B cell (primary cell): ENCODE results near the gene CACNA1D. TPM values are rescaled to one million over a fixed set of nuclear protein-coding genes. Genes with fewer than 3 reads are reported as not detected.

ENCODE experiments used
- ATAC-seq: fragments of 200-7000 bp; cut with Tn5 transposase; one replicate; pipeline ENCODE4 v1.10.0; 2021; ENCODE audit warnings: low read depth, mild to moderate bottlenecking, moderate number of reproducible peaks, moderate library complexity
- CTCF ChIA-PET: fragments of 350-600 bp; sonication (Branson Sonifier 250); formaldehyde crosslinking; loops from one replicate; lab custom pipeline; 2021; ENCODE audit warnings: antibody characterized with exemption, inconsistent platforms; lab: Charles Lee
- POLR2A ChIA-PET: fragments of 350-600 bp; sonication (Branson Sonifier 250); formaldehyde crosslinking; loops from one replicate; lab custom pipeline; 2021; ENCODE audit warnings: antibody characterized with exemption; lab: Charles Lee
- DNase-seq: peaks from one replicate; pipeline ENCODE4 v3.0.0; 2013
- H2AFZ ChIP-seq: 2 replicates; pipeline ENCODE4 v1.6.1; 2012; ENCODE audit warnings: mild to moderate bottlenecking, low read depth, low read length; ENCODE audit not compliant: insufficient read depth, poor library complexity, severe bottlenecking
- H3K27ac ChIP-seq, 2 donors: 1 replicate in 1 of 2; 2 replicates in 1 of 2; pipeline ENCODE4 v1.5.1; 2012 to 2013; ENCODE audit warnings: low read length in 2 of 2, mild to moderate bottlenecking in 2 of 2, moderate library complexity in 1 of 2
- H3K27me3 ChIP-seq, 4 experiments: fragments of 200-600 bp in 1 of 4; sonication (generic) in 1 of 4; replicated peaks in 1 of 4; 1 replicate in 2 of 4; 2 replicates in 2 of 4; pipeline versions ENCODE4 v1.6.1 to v1.7.0; 2013 to 2016; ENCODE audit warnings: low read length in 3 of 4, mild to moderate bottlenecking in 2 of 4, mixed read lengths in 1 of 4, moderate library complexity in 1 of 4; ENCODE audit not compliant: insufficient read depth in 4 of 4, control insufficient read depth in 3 of 4; ENCODE audit errors: control extremely low read depth in 1 of 4
- H3K36me3 ChIP-seq, 2 experiments: replicated peaks in 1 of 2; 1 replicate in 1 of 2; 2 replicates in 1 of 2; pipeline versions ENCODE4 v1.6.1 to v1.7.1; 2013; ENCODE audit warnings: low read length in 1 of 2; ENCODE audit not compliant: insufficient read depth in 2 of 2, control insufficient read depth in 1 of 2; ENCODE audit errors: control extremely low read depth in 1 of 2, extremely low read depth in 1 of 2
- H3K4me1 ChIP-seq, 2 donors: fragments of 200-600 bp in 1 of 2; sonication (generic) in 1 of 2; 1 replicate in 1 of 2; 2 replicates in 1 of 2; pipeline versions ENCODE4 v1.5.1 to v1.6.1; 2013 to 2017; ENCODE audit warnings: low read length in 2 of 2; ENCODE audit not compliant: control insufficient read depth in 2 of 2, insufficient read depth in 2 of 2
- H3K4me2 ChIP-seq: replicated peaks from 2 replicates; pipeline ENCODE3; 2012; ENCODE audit warnings: mild to moderate bottlenecking, low read depth, low read length; ENCODE audit not compliant: poor library complexity, severe bottlenecking
- H3K4me3 ChIP-seq, 5 experiments: fragments of 200-600 bp in 1 of 5; sonication (generic) in 1 of 5; 1 replicate in 3 of 5; 2 replicates in 2 of 5; pipeline versions ENCODE4 v1.5.1 to v1.7.0; 2011 to 2016; ENCODE audit warnings: low read length in 4 of 5, mild to moderate bottlenecking in 4 of 5, low read depth in 2 of 5, control low read depth in 1 of 5, moderate library complexity in 1 of 5; ENCODE audit not compliant: insufficient read depth in 1 of 5; ENCODE audit errors: control extremely low read depth in 1 of 5, extremely low read depth in 1 of 5
- H3K79me2 ChIP-seq: fragments of 200-600 bp; sonication (generic); one replicate; pipeline ENCODE4 v1.6.0; 2016; ENCODE audit warnings: low read length; ENCODE audit not compliant: control insufficient read depth, insufficient read depth
- H3K9ac ChIP-seq: fragments of 200-600 bp; sonication (generic); 2 replicates; pipeline ENCODE4 v1.6.1; 2017; ENCODE audit warnings: mild to moderate bottlenecking, low read length, moderate library complexity
- H3K9me3 ChIP-seq, 3 donors: one replicate each; pipeline versions ENCODE4 v1.6.1 to v1.7.1; 2013; ENCODE audit warnings: low read length in 2 of 3; ENCODE audit not compliant: control insufficient read depth in 2 of 3, insufficient read depth in 1 of 3; ENCODE audit errors: control extremely low read depth in 1 of 3
- H4K20me1 ChIP-seq: 2 replicates; pipeline ENCODE4 v1.6.0; 2012; ENCODE audit warnings: mild to moderate bottlenecking, low read length; ENCODE audit not compliant: insufficient read depth, control insufficient read depth, poor library complexity, severe bottlenecking
- H3K27ac Mint-ChIP-seq: one replicate; pipeline ENCODE4 v1.8.0; 2021; ENCODE audit warnings: mixed read lengths
- H3K27me3 Mint-ChIP-seq: one replicate; pipeline ENCODE4 v1.8.0; 2021; ENCODE audit warnings: mixed read lengths
- H3K4me1 Mint-ChIP-seq: one replicate; pipeline ENCODE4 v1.8.0; 2021; ENCODE audit warnings: mixed read lengths
- H3K4me3 Mint-ChIP-seq: one replicate; pipeline ENCODE4 v1.8.0; 2021; ENCODE audit warnings: mixed read lengths
- H3K9me3 Mint-ChIP-seq: one replicate; pipeline ENCODE4 v1.8.0; 2022; ENCODE audit warnings: mixed read lengths; ENCODE audit not compliant: insufficient read depth
- EZH2 ChIP-seq: IDR thresholded peaks from 2 replicates; pipeline ENCODE4 v1.6.1; 2012; ENCODE audit warnings: borderline replicate concordance, low read depth, mild to moderate bottlenecking, moderate library complexity, low read length; ENCODE audit not compliant: insufficient read depth, poor library complexity, severe bottlenecking
- WGBS: methylation state at CpG from one replicate; pipeline ENCODE4 v1.1.5; 2013; ENCODE audit warnings: missing lambda C conversion rate; ENCODE audit not compliant: insufficient coverage; 5-methylcytosine and 5-hydroxymethylcytosine counted together
- intact Hi-C: fragments of 100-400 bp; cut with micrococcal nuclease; formaldehyde crosslinking; loops from one replicate; pipeline ENCODE4 v1.10.0; 2022
- polyA plus RNA-seq: library from polyadenylated mRNA; depleted of rRNA; stranded (reverse); fragments of >200 nt; gene quantifications from 2 replicates; pipeline ENCODE4 v1.2.3, GENCODE V29; 2012
- total RNA-seq, 2 donors: library from RNA; stranded (reverse); fragments of 120-200 nt in 1 of 2; gene quantifications; 1 replicate in 1 of 2; 2 replicates in 1 of 2; pipeline versions ENCODE4 v1.2.3 to v1.2.4, GENCODE V29; 2013 to 2022
- TF ChIP-seq, protein P1 (sequence below): fragments of 200-600 bp; IDR thresholded peaks from one replicate; pipeline ENCODE4 v1.8.0; 2022; ENCODE audit warnings: antibody characterized with exemption, mild to moderate bottlenecking

Gene CACNA1D
- total and polyA plus RNA-seq, 2 donors (not counting 1 experiment from before 2014, with no cell fraction given) = 0.06 to 0.07 TPM

DNA sequence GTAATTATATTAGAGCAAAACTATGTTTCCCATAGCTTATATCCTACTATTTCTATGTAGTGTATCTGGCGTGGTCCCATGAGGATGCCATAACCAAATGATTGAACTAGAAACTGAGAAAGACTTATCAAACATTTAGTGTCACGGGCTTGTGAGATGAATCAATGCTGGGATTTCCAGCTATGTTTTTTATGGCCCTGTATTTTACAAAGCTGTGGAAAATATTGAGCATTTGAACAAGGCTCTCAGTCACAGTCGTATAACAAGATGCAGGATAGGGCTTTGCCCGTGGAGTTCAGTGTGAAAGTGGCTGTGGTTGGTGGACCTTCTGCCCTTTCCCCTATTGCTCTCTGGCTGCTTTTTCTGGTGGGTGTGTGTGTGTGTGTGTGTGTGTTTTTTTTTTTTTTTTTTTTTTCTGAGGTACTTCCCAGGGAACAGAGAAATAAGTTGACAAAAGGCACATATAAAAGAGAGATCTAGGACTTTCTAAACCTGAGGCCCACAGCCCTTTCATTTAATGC, 60.7 kb downstream of the CACNA1D start:
- POLR2A ChIA-PET = no interaction called here
- H3K27me3 Mint-ChIP-seq = no peaks in the 10 kb centered on the region
- CTCF ChIA-PET = no interaction called here
- Histone ChIP-seq H2AFZ (peak overlapping the region; percentile 0), H3K4me1 (peaks cover 0 to 8% of the 10 kb centered on the region in 2 donors), H3K9me3 (peaks cover 0 to 2% (median 1%) of the 10 kb centered on the region in 3 donors), H3K27ac (peak overlapping the region; percentile 18 to 51), H3K4me2 (peak overlapping the region; percentile 36), H4K20me1 (no peaks in the 10 kb centered on the region), H3K4me3 (peak overlapping the region in 1 of 5 experiments; percentile 20), H3K36me3 (no peaks in the 10 kb centered on the region), H3K79me2 (no peaks in the 10 kb centered on the region), H3K9ac (peak overlapping the region; percentile 11), H3K27me3 (no peaks in the 10 kb centered on the region)
- H3K4me3 Mint-ChIP-seq = peak overlapping the region; percentile 24
- H3K27ac Mint-ChIP-seq = peak overlapping the region; percentile 79
- ATAC-seq = peak; percentile 72
- intact Hi-C loops = no loop called here
- peaks cover 15% of the 10 kb centered on the region for H3K4me1 Mint-ChIP-seq
- no peaks in the 10 kb centered on the region for H3K9me3 Mint-ChIP-seq
- peak; percentile 40 for DNase-seq
- WGBS = 84% methylated on average over 2 of the region's 4 CpGs
- no peak for TF ChIP-seq EZH2
- TF ChIP-seq, protein P1, sequence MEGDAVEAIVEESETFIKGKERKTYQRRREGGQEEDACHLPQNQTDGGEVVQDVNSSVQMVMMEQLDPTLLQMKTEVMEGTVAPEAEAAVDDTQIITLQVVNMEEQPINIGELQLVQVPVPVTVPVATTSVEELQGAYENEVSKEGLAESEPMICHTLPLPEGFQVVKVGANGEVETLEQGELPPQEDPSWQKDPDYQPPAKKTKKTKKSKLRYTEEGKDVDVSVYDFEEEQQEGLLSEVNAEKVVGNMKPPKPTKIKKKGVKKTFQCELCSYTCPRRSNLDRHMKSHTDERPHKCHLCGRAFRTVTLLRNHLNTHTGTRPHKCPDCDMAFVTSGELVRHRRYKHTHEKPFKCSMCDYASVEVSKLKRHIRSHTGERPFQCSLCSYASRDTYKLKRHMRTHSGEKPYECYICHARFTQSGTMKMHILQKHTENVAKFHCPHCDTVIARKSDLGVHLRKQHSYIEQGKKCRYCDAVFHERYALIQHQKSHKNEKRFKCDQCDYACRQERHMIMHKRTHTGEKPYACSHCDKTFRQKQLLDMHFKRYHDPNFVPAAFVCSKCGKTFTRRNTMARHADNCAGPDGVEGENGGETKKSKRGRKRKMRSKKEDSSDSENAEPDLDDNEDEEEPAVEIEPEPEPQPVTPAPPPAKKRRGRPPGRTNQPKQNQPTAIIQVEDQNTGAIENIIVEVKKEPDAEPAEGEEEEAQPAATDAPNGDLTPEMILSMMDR = no peak

DNA sequence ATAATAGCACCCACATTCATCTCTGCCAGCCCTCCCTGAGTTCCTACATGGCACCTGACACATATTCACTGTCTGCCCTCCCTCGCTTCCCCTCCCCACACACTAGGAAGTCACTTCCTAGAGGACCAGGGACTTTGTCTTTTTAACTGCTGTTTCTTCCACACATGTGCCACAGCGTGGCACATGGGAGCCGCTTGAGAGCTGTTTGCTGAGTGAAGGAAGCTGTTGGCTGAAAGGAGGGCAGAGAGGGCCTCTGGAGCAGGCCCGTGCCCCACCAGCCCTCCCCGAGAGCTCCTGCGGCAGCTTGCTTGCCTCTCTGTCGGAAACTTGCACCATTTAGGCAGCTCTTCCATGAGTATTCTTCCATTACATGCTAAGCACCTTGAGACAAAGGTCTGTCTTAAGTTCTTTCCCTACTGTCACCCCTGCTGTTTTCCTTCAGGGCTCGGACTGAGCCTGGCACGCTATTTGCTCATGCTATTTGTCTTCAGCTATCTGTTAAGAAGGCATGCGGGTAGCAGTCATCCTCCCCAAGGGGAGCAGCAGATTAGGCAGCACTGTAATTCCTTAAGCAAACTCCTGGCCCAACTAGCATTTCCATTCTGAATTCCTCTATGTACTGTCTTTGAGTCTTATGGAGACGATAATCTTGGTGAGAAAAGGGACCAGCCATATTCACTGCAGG, 72.2 kb downstream of the CACNA1D start:
- no peak overlapping the region for H3K4me3 Mint-ChIP-seq
- no peaks in the 10 kb centered on the region for H3K4me1 Mint-ChIP-seq
- intact Hi-C loops = no loop called here
- POLR2A ChIA-PET = no interaction called here
- no peaks in the 10 kb centered on the region for H3K4me1 ChIP-seq
- H3K4me2 ChIP-seq = no peak overlapping the region
- WGBS = 95% methylated on average over 7 of the region's 11 CpGs
- ATAC-seq (no peak), DNase-seq (no peak)
- H4K20me1 ChIP-seq = no peaks in the 10 kb centered on the region
- no peaks in the 10 kb centered on the region for H3K9me3 Mint-ChIP-seq
- H3K79me2 ChIP-seq = no peaks in the 10 kb centered on the region
- H3K36me3 ChIP-seq = no peaks in the 10 kb centered on the region
- H3K27me3 ChIP-seq = no peaks in the 10 kb centered on the region
- H3K27ac Mint-ChIP-seq = no peak overlapping the region
- H3K27ac ChIP-seq = no peak overlapping the region
- no peak for TF ChIP-seq EZH2
- TF ChIP-seq, protein P1 = no peak
- H3K9me3 ChIP-seq = no peaks in the 10 kb centered on the region
- CTCF ChIA-PET = no interaction called here
- H3K27me3 Mint-ChIP-seq = peaks cover 27% of the 10 kb centered on the region
- no peak overlapping the region for H3K9ac ChIP-seq
- H3K4me3 ChIP-seq = no peak overlapping the region
- no peak overlapping the region for H2AFZ ChIP-seq
